IMR-90 (cell line): ENCODE data around the gene LRP1B. TPM values are rescaled to one million over a fixed set of nuclear protein-coding genes. Genes with fewer than 3 reads are reported as not detected.
A peak's percentile ranks its signal among the peaks of the same experiment; 100 is the strongest.

Experiments used
- ATAC-seq: fragments of 200-7000 bp; cut with Tn5 transposase; 2 replicates; pipeline ENCODE4 v1.9.1; 2020; ENCODE audit warnings: low read depth, mild to moderate bottlenecking, moderate library complexity
- BruUV-seq: library from RNA; stranded (reverse); fragments of 400-500 nt; replicated peaks from 2 replicates; lab custom pipeline; 2021; lab: Mats Ljungman, UMichigan
- CTCF ChIA-PET: fragments of 300-600 bp; formaldehyde crosslinking; extraction: SDS; loops from one replicate; lab custom pipeline; 2021; ENCODE audit warnings: antibody characterized with exemption; lab: Yijun Ruan, JAX
- POLR2A ChIA-PET: fragments of 300-600 bp; sonication (Branson Sonifier 250); formaldehyde crosslinking; loops from one replicate; lab custom pipeline; 2022; ENCODE audit warnings: antibody characterized with exemption; ENCODE audit not compliant: unreplicated experiment; lab: Charles Lee
- DNase-seq: peaks from one replicate; pipeline ENCODE4 v3.0.0; 2013
- H2AFZ ChIP-seq: replicated peaks from 2 replicates; pipeline ENCODE3; 2013; ENCODE audit warnings: low read length, mild to moderate bottlenecking; ENCODE audit not compliant: poor library complexity
- H2AK5ac ChIP-seq: 2 replicates; pipeline ENCODE4 v1.6.1; 2013; ENCODE audit warnings: low read depth, low read length, inconsistent platforms
- H2AK9ac ChIP-seq: replicated peaks from 2 replicates; pipeline ENCODE3; 2013; ENCODE audit warnings: mild to moderate bottlenecking, low read depth, low read length, moderate library complexity; ENCODE audit not compliant: poor library complexity
- H2BK120ac ChIP-seq: 2 replicates; pipeline ENCODE4 v1.6.1; 2013; ENCODE audit warnings: low read depth, low read length, inconsistent platforms
- H2BK15ac ChIP-seq: 3 replicates; pipeline ENCODE4 v1.6.1; 2013; ENCODE audit warnings: low read depth, low read length, inconsistent platforms
- H2BK20ac ChIP-seq: 2 replicates; pipeline ENCODE4 v1.6.1; 2013; ENCODE audit warnings: low read depth, mild to moderate bottlenecking, inconsistent platforms, low read length, moderate library complexity
- H2BK5ac ChIP-seq: 2 replicates; pipeline ENCODE4 v1.6.1; 2013; ENCODE audit warnings: mild to moderate bottlenecking, low read depth, low read length, inconsistent platforms; ENCODE audit not compliant: poor library complexity, severe bottlenecking
- H3K14ac ChIP-seq: replicated peaks from 2 replicates; pipeline ENCODE4 v1.6.1; 2013; ENCODE audit warnings: low read depth, low read length, inconsistent platforms
- H3K18ac ChIP-seq: 2 replicates; pipeline ENCODE4 v1.6.1; 2013; ENCODE audit warnings: low read depth, low read length, control low read depth
- H3K23ac ChIP-seq: 2 replicates; pipeline ENCODE4 v1.6.1; 2013; ENCODE audit warnings: low read depth, low read length, inconsistent platforms
- H3K27ac ChIP-seq: 2 replicates; pipeline ENCODE4 v1.5.1; 2013; ENCODE audit warnings: mild to moderate bottlenecking, control low read depth, low read length; ENCODE audit not compliant: insufficient read depth
- H3K27me3 ChIP-seq: 2 replicates; pipeline ENCODE4 v1.6.1; 2013; ENCODE audit warnings: low read length; ENCODE audit not compliant: control insufficient read depth, insufficient read depth
- H3K36me3 ChIP-seq: 2 replicates; pipeline ENCODE4 v1.6.1; 2013; ENCODE audit warnings: low read length, mixed read lengths; ENCODE audit not compliant: control insufficient read depth, insufficient read depth
- H3K4ac ChIP-seq: 2 replicates; pipeline ENCODE4 v1.6.1; 2013; ENCODE audit warnings: low read depth, low read length, inconsistent platforms
- H3K4me1 ChIP-seq: 2 replicates; pipeline ENCODE4 v1.6.1; 2013; ENCODE audit warnings: low read length, mixed read lengths; ENCODE audit not compliant: control insufficient read depth, insufficient read depth
- H3K4me2 ChIP-seq: 2 replicates; pipeline ENCODE4 v1.6.1; 2013; ENCODE audit warnings: low read depth, mild to moderate bottlenecking, control low read depth, low read length, moderate library complexity
- H3K4me3 ChIP-seq: 2 replicates; pipeline ENCODE4 v1.5.1; 2013; ENCODE audit warnings: low read depth, mild to moderate bottlenecking, control low read depth, low read length, moderate library complexity; ENCODE audit not compliant: insufficient read depth
- H3K56ac ChIP-seq: 2 replicates; pipeline ENCODE4 v1.6.1; 2013; ENCODE audit warnings: low read length, inconsistent platforms; ENCODE audit not compliant: insufficient read depth; ENCODE audit errors: extremely low read depth
- H3K79me1 ChIP-seq, 2 experiments: 2 replicates each; pipeline ENCODE4 v1.6.1; 2013; ENCODE audit warnings: low read length in 2 of 2, inconsistent platforms in 1 of 2, low read depth in 1 of 2
- H3K9ac ChIP-seq: 2 replicates; pipeline ENCODE4 v1.6.1; 2013; ENCODE audit warnings: low read depth, low read length, control low read depth
- H3K9me1 ChIP-seq: 2 replicates; pipeline ENCODE4 v1.6.1; 2013; ENCODE audit warnings: low read length, inconsistent platforms; ENCODE audit not compliant: insufficient read depth
- H3K9me3 ChIP-seq: 2 replicates; pipeline ENCODE4 v1.6.1; 2013; ENCODE audit warnings: low read length; ENCODE audit not compliant: control insufficient read depth, insufficient read depth
- H4K20me1 ChIP-seq: 2 replicates; pipeline ENCODE4 v1.6.1; 2013; ENCODE audit warnings: low read length, inconsistent platforms; ENCODE audit not compliant: insufficient read depth
- H4K5ac ChIP-seq: 2 replicates; pipeline ENCODE4 v1.6.1; 2013; ENCODE audit warnings: mild to moderate bottlenecking, low read depth, low read length, control low read depth
- H4K8ac ChIP-seq, 2 experiments: 2 replicates each; pipeline ENCODE4 v1.6.1; 2013; ENCODE audit warnings: low read depth in 2 of 2, low read length in 2 of 2, control low read depth in 1 of 2, inconsistent platforms in 1 of 2
- H4K91ac ChIP-seq: 2 replicates; pipeline ENCODE4 v1.6.1; 2013; ENCODE audit warnings: low read depth, low read length, inconsistent platforms; ENCODE audit not compliant: insufficient read depth
- BHLHE40 ChIP-seq: fragments of 150-350 bp; IDR thresholded peaks from 2 replicates; pipeline ENCODE4 v1.6.1; 2016; ENCODE audit warnings: mild to moderate bottlenecking, low read depth, low read length
- CEBPB ChIP-seq: IDR thresholded peaks from 2 replicates; pipeline ENCODE4 v1.6.1; 2012; ENCODE audit warnings: low read depth, low read length, improper control_type of control experiment
- FOS ChIP-seq: fragments of 150-350 bp; IDR thresholded peaks from 2 replicates; pipeline ENCODE4 v1.6.1; 2016; ENCODE audit warnings: low read depth, low read length
- MAFK ChIP-seq: IDR thresholded peaks from 2 replicates; pipeline ENCODE4 v1.6.1; 2012; ENCODE audit warnings: low read depth, low read length, improper control_type of control experiment
- MAZ ChIP-seq: IDR thresholded peaks from 2 replicates; pipeline ENCODE4 v1.6.1; 2012; ENCODE audit warnings: low read depth, mild to moderate bottlenecking, low read length, improper control_type of control experiment, moderate library complexity, borderline replicate concordance
- MXI1 ChIP-seq: IDR thresholded peaks from 2 replicates; pipeline ENCODE4 v1.6.1; 2012; ENCODE audit warnings: low read depth, mild to moderate bottlenecking, low read length, moderate library complexity, borderline replicate concordance
- NFE2L2 ChIP-seq: fragments of 150-350 bp; IDR thresholded peaks from 2 replicates; pipeline ENCODE4 v1.6.1; 2016; ENCODE audit warnings: low read depth, mild to moderate bottlenecking, low read length
- POLR2A ChIP-seq: IDR thresholded peaks from 2 replicates; pipeline ENCODE4 v1.6.1; 2012; ENCODE audit warnings: mild to moderate bottlenecking, low read depth, low read length
- RAD21 ChIP-seq: IDR thresholded peaks from 2 replicates; pipeline ENCODE4 v1.6.1; 2012; ENCODE audit warnings: low read length, improper control_type of control experiment
- RCOR1 ChIP-seq: IDR thresholded peaks from 2 replicates; pipeline ENCODE4 v1.6.1; 2012; ENCODE audit warnings: mild to moderate bottlenecking, low read length, improper control_type of control experiment; ENCODE audit not compliant: insufficient replicate concordance
- RFX5 ChIP-seq: IDR thresholded peaks from 2 replicates; pipeline ENCODE4 v1.8.0; 2012; ENCODE audit warnings: low read depth, mild to moderate bottlenecking, low read length, moderate library complexity
- SMC3 ChIP-seq: fragments of 150-350 bp; IDR thresholded peaks from 2 replicates; pipeline ENCODE4 v1.6.1; 2016; ENCODE audit warnings: low read depth, mild to moderate bottlenecking, antibody characterized with exemption, low read length, moderate library complexity
- WGBS, 2 experiments: methylation state at CpG; one replicate each; pipeline versions ENCODE4 v1.1.5 to v1.1.7; 2013; ENCODE audit warnings: missing lambda C conversion rate in 2 of 2; ENCODE audit not compliant: insufficient read length in 1 of 2; ENCODE audit errors: extremely low coverage in 2 of 2; 5-methylcytosine and 5-hydroxymethylcytosine counted together
- dilution Hi-C: fragments of 300-500 bp; cut with HindIII; formaldehyde crosslinking; loops from one replicate; pipeline ENCODE4 v1.14.3; 2018; ENCODE audit warnings: low sequenced_read_pairs; ENCODE audit not compliant: unreplicated experiment
- in situ Hi-C: fragments of 300-500 bp; cut with MboI; formaldehyde crosslinking; loops from 3 replicates; pipeline ENCODE4 v1.14.3; 2019; ENCODE audit warnings: low sequenced_read_pairs, inconsistent platforms, mixed read lengths
- intact Hi-C: fragments of 100-400 bp; cut with micrococcal nuclease; formaldehyde crosslinking; loops from 2 replicates; pipeline ENCODE4 v1.10.0; 2022
- polyA plus RNA-seq, 3 experiments: library from polyadenylated mRNA; depleted of rRNA; stranded (reverse); fragments of >200 nt; gene quantifications; 2 replicates each; pipeline ENCODE4 v1.2.3, GENCODE V29; 2012; ENCODE audit warnings: low replicate concordance in 1 of 3
- total RNA-seq: library from RNA; depleted of rRNA; stranded (reverse); fragments of >200 nt; gene quantifications from 2 replicates; pipeline ENCODE4 v1.2.3, GENCODE V29; 2012
- TF ChIP-seq, protein P1 (sequence below): fragments of 150-350 bp; IDR thresholded peaks from 2 replicates; pipeline ENCODE4 v1.6.1; 2016; ENCODE audit warnings: low read depth, mild to moderate bottlenecking, low read length, moderate library complexity, borderline replicate concordance
- TF ChIP-seq, protein P2 (sequence below): conservative IDR thresholded peaks from 2 replicates; pipeline ENCODE4 v1.5.1; 2012; ENCODE audit warnings: mild to moderate bottlenecking, low read depth, low read length, improper control_type of control experiment
- TF ChIP-seq, protein P3 (sequence below): fragments of 150-350 bp; IDR thresholded peaks from 2 replicates; pipeline ENCODE4 v1.6.1; 2017; ENCODE audit warnings: mild to moderate bottlenecking, antibody characterized with exemption, low read length, low read depth

Gene LRP1B
- total and polyA plus RNA-seq, 2 of the 4 experiments (the other 2 are of a cell fraction) = under 0.01 to 0.02 TPM

DNA sequence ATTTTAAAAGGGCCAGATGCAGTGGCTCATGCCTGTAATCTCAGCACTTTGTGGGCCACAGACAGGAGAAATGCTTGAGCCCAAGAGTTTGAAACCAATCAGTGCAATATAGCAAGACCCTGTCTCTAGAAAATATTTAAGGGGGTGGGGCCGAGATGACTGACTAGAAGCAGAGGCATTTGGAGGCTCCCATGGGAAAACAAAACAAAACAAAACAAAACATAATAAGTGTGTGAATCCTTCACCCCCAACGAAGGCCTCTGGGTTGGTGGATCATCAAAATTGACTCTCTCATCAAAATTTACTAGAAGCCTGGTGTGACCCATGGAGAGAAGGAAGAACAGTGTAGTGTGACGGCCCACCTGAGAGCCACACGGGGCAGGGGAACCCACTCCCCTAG is 560.9 kb downstream of the LRP1B start:
- Histone ChIP-seq H4K8ac (no peak overlapping the region), H4K5ac (no peak overlapping the region), H3K9ac (no peak overlapping the region), H3K4me3 (no peak overlapping the region), H2BK15ac (no peak overlapping the region), H3K14ac (no peak overlapping the region), H3K9me1 (no peaks in the 10 kb centered on the region), H4K91ac (no peak overlapping the region), H2BK20ac (no peak overlapping the region), H3K9me3 (no peaks in the 10 kb centered on the region), H2AK5ac (no peak overlapping the region), H3K4me2 (no peak overlapping the region), H2AFZ (no peak overlapping the region), H2AK9ac (peak overlapping the region; percentile 28), H3K79me1 (no peaks in the 10 kb centered on the region), H3K23ac (no peak overlapping the region), H3K27me3 (no peaks in the 10 kb centered on the region), H3K4ac (no peak overlapping the region), H3K56ac (no peak overlapping the region), H3K18ac (no peak overlapping the region), H3K4me1 (no peaks in the 10 kb centered on the region), H2BK120ac (no peak overlapping the region), H2BK5ac (no peak overlapping the region), H3K27ac (no peak overlapping the region), H4K20me1 (no peaks in the 10 kb centered on the region), H3K36me3 (no peaks in the 10 kb centered on the region)
- in situ Hi-C loops = no loop called here
- POLR2A ChIA-PET = no interaction called here
- TF ChIP-seq RFX5 = no peak
- TF ChIP-seq NFE2L2 = no peak
- TF ChIP-seq, protein P1, sequence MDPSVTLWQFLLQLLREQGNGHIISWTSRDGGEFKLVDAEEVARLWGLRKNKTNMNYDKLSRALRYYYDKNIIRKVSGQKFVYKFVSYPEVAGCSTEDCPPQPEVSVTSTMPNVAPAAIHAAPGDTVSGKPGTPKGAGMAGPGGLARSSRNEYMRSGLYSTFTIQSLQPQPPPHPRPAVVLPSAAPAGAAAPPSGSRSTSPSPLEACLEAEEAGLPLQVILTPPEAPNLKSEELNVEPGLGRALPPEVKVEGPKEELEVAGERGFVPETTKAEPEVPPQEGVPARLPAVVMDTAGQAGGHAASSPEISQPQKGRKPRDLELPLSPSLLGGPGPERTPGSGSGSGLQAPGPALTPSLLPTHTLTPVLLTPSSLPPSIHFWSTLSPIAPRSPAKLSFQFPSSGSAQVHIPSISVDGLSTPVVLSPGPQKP = no peak
- TF ChIP-seq POLR2A = no peak
- no peak for TF ChIP-seq MAFK
- no peak for TF ChIP-seq MAZ
- TF ChIP-seq, protein P2, sequence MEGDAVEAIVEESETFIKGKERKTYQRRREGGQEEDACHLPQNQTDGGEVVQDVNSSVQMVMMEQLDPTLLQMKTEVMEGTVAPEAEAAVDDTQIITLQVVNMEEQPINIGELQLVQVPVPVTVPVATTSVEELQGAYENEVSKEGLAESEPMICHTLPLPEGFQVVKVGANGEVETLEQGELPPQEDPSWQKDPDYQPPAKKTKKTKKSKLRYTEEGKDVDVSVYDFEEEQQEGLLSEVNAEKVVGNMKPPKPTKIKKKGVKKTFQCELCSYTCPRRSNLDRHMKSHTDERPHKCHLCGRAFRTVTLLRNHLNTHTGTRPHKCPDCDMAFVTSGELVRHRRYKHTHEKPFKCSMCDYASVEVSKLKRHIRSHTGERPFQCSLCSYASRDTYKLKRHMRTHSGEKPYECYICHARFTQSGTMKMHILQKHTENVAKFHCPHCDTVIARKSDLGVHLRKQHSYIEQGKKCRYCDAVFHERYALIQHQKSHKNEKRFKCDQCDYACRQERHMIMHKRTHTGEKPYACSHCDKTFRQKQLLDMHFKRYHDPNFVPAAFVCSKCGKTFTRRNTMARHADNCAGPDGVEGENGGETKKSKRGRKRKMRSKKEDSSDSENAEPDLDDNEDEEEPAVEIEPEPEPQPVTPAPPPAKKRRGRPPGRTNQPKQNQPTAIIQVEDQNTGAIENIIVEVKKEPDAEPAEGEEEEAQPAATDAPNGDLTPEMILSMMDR = no peak
- TF ChIP-seq SMC3 = no peak
- no peak for TF ChIP-seq FOS
- no peak for TF ChIP-seq RAD21
- TF ChIP-seq, protein P3, sequence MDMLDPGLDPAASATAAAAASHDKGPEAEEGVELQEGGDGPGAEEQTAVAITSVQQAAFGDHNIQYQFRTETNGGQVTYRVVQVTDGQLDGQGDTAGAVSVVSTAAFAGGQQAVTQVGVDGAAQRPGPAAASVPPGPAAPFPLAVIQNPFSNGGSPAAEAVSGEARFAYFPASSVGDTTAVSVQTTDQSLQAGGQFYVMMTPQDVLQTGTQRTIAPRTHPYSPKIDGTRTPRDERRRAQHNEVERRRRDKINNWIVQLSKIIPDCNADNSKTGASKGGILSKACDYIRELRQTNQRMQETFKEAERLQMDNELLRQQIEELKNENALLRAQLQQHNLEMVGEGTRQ = no peak
- TF ChIP-seq RCOR1 = no peak
- no peak for TF ChIP-seq CEBPB
- TF ChIP-seq BHLHE40 = no peak
- no peak for TF ChIP-seq MXI1
- no peak for ATAC-seq
- WGBS, 2 experiments = no CpG with 5 or more reads among the region's 4 CpGs
- BruUV-seq = no TSS peak
- intact Hi-C loops = no loop called here
- CTCF ChIA-PET = no interaction called here
- dilution Hi-C loops = no loop called here
- DNase-seq = no peak
